ENCODE data around the gene TAB2.

- TF ChIP-seq RAD21 (IDR thresholded peaks at IDR 0.05; ENCODE audit: low read depth) (no peak), CTCF (IDR thresholded peaks at IDR 0.05 in 2 of 3, conservative IDR thresholded peaks at IDR 0.05 in 1 of 3; ENCODE audit: borderline replicate concordance in 1 of 3, insufficient read depth in 1 of 3, low read depth in 2 of 3, low read length in 2 of 3) (no peak), ATF3 (IDR thresholded peaks at IDR 0.05) (no peak), REST (IDR thresholded peaks at IDR 0.05; ENCODE audit: low read depth) (no peak), EZH2 (IDR thresholded peaks at IDR 0.05) (no peak), POLR2A (IDR thresholded peaks at IDR 0.05; ENCODE audit: borderline replicate concordance, extremely low read depth, insufficient read depth, insufficient read length) (no peak), JUND (IDR thresholded peaks at IDR 0.05) (no peak), ZNF274 (IDR thresholded peaks at IDR 0.05; ENCODE audit: low read depth, low read length) (no peak), ZFX (IDR thresholded peaks at IDR 0.05) (no peak), ZBTB33 (IDR thresholded peaks at IDR 0.05; ENCODE audit: extremely low read depth, insufficient replicate concordance, low read length) (no peak), EZH2phosphoT487 (IDR thresholded peaks at IDR 0.05; ENCODE audit: borderline replicate concordance) (no peak), YY1 (IDR thresholded peaks at IDR 0.05; ENCODE audit: extremely low read depth, insufficient replicate concordance, low read depth, low read length) (no peak)
Measured at GRCh38 chr6:149278997-149279396, 38.5 kb upstream of the TAB2 start.

Measured in HCT116 (cell line).